ENCODE results near the gene CTNND2.

DNA sequence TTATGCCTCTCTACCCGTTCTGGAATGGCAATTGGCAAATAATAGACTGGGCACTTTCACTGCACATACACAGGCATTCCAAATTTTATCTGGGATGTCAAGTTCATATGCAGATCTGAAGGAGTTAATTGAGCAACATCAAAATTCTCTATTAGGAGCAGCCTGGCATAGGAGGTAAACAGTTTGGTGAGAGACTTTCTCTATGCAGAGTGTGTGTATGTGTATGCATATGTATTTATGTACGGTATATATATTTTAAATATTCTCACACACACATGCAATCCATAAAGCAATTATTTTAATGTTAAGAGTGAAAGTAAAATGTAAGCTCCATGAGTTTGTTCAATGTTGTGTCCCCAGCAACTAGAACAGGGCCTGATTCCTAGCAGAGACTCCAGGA is 517.8 kb downstream of the CTNND2 start:
- TF ChIP-seq CTCF (IDR thresholded peaks at IDR 0.05) (no peak), POLR2A (IDR thresholded peaks at IDR 0.05) (no peak)

Data from Peyer's patch (tissue), 4 donors.